K562 (cell line): ENCODE results near the gene RNF213.

Experiments
- ATF3 ChIP-seq, 2 experiments: fragments of 450-650 bp in 1 of 2; sonication (generic) in 1 of 2; formaldehyde crosslinking in 1 of 2; IDR thresholded peaks in 1 of 2; conservative IDR thresholded peaks in 1 of 2; 2 replicates each; pipeline versions ENCODE4 v1.6.1 to v1.8.1; 2016 to 2023; ENCODE audit warnings: mild to moderate bottlenecking in 2 of 2, moderate library complexity in 2 of 2, inconsistent platforms in 1 of 2, missing genetic modification reagents in 1 of 2
- CC2D1A ChIP-seq: fragments of 450-650 bp; IDR thresholded peaks from 2 replicates; pipeline ENCODE4 v1.6.1; 2017; ENCODE audit warnings: mild to moderate bottlenecking
- CEBPB ChIP-seq: fragments of 450-650 bp; IDR thresholded peaks from 2 replicates; pipeline ENCODE4 v1.6.1; 2016; ENCODE audit warnings: missing genetic modification characterization, missing compliant biosample characterization
- CTCF ChIP-seq, 3 experiments: IDR thresholded peaks in 2 of 3; conservative IDR thresholded peaks in 1 of 3; 2 replicates each; pipeline ENCODE4 v1.5.1; 2011 to 2012; ENCODE audit warnings: low read length in 3 of 3, mild to moderate bottlenecking in 3 of 3, control low read depth in 2 of 3, improper control_type of control experiment in 1 of 3, inconsistent platforms in 1 of 3, low read depth in 1 of 3, mixed read lengths in 1 of 3, moderate library complexity in 1 of 3; ENCODE audit not compliant: insufficient read depth in 2 of 3
- GABPB1 ChIP-seq: sonication (generic); formaldehyde crosslinking; IDR thresholded peaks from 2 replicates; pipeline ENCODE4 v1.8.0; 2022; ENCODE audit warnings: mild to moderate bottlenecking, missing genetic modification reagents
- GATAD2B ChIP-seq: fragments of 450-650 bp; IDR thresholded peaks from 2 replicates; pipeline ENCODE4 v1.6.1; 2017; ENCODE audit warnings: mild to moderate bottlenecking, borderline replicate concordance
- HNRNPUL1 ChIP-seq: fragments of 200-400 bp; formaldehyde crosslinking; IDR thresholded peaks from 2 replicates; pipeline ENCODE4 v1.6.1; 2017; ENCODE audit warnings: low read length
- POLR2H ChIP-seq: IDR thresholded peaks from 2 replicates; pipeline ENCODE4 v1.6.1; 2016; ENCODE audit warnings: missing genetic modification characterization, low read depth, mild to moderate bottlenecking, control low read depth, missing compliant biosample characterization, moderate library complexity
- SMC3 ChIP-seq: conservative IDR thresholded peaks from 2 replicates; pipeline ENCODE4 v1.6.1; 2011; ENCODE audit warnings: low read depth, low read length, improper control_type of control experiment; ENCODE audit not compliant: insufficient read depth
- TBP ChIP-seq: optimal IDR thresholded peaks from 2 replicates; pipeline ENCODE3; 2011; ENCODE audit warnings: low read depth, low read length, improper control_type of control experiment
- ZBTB33 ChIP-seq: sonication (generic); formaldehyde crosslinking; IDR thresholded peaks from 2 replicates; pipeline ENCODE4 v1.8.1; 2023; ENCODE audit warnings: mild to moderate bottlenecking, missing genetic modification reagents
- ZNF592 ChIP-seq: fragments of 450-650 bp; IDR thresholded peaks from 2 replicates; pipeline ENCODE4 v1.6.1; 2017; ENCODE audit warnings: antibody characterized with exemption, mild to moderate bottlenecking

GRCh38 chr17:80389011-80389995 is 128.7 kb downstream of the RNF213 start:
- TF ChIP-seq CC2D1A (no peak), CEBPB (tag) (no peak), ATF3 (IDR thresholded peaks at IDR 0.05) (no peak), ATF3 (CRISPR knock-in tag; conservative IDR thresholded peaks at IDR 0.05) (no peak), TBP (no peak), POLR2H (tag) (no peak), GATAD2B (no peak), ZNF592 (no peak), SMC3 (no peak), GABPB1 (CRISPR knock-in tag) (no peak), CTCF (IDR thresholded peaks at IDR 0.05 in 2 of 3, conservative IDR thresholded peaks at IDR 0.05 in 1 of 3; ENCODE audit: insufficient read depth in 2 of 3, low read depth in 1 of 3, low read length in 3 of 3) (no peak), HNRNPUL1 (no peak), ZBTB33 (no peak)
